ENCODE data around the gene HYAL1.
"Not testable (repeated sequence)": the region's sequence is repeated elsewhere in the genome, so short reads cannot be mapped to it uniquely, and the experiment has no call there.

The HYAL1 gene

GRCh38 chr3:50294089-50294488 lies 9.3 kb downstream of the HYAL1 start:
- DNase-seq (ENCODE audit: low read depth in 3 of 3), result no peak

- DNase-seq (ENCODE audit: low read depth in 3 of 3), result no peak
These were observed 10.1 kb downstream of the HYAL1 start for GRCh38 chr3:50293079-50293801.

- peak; percentile 90 to 94 (median 91) for DNase-seq (ENCODE audit: low read depth in 3 of 3)
These were observed 11.0 kb downstream of the HYAL1 start, which contains the start of gene IFRD2 for GRCh38 chr3:50292159-50293078. IFRD2 (minus strand) TSS chr3:50292429; CDS start chr3:50292274, 155 bp downstream.

GRCh38 chr3:50290161-50290641 lies 13.2 kb downstream of the HYAL1 start:
- no peak for DNase-seq (ENCODE audit: low read depth in 3 of 3)

GRCh38 chr3:50289130-50289529 lies 14.2 kb downstream of the HYAL1 start:
- DNase-seq (ENCODE audit: low read depth in 3 of 3), result no peak

- DNase-seq (ENCODE audit: low read depth in 3 of 3), result no peak
These were observed 14.9 kb downstream of the HYAL1 start for GRCh38 chr3:50288387-50289007.

GRCh38 chr3:50287262-50287661 lies 16.1 kb downstream of the HYAL1 start:
- no peak for DNase-seq (ENCODE audit: low read depth in 3 of 3)

- no peak for DNase-seq (ENCODE audit: low read depth in 3 of 3)
These were observed 16.8 kb downstream of the HYAL1 start for GRCh38 chr3:50286322-50287227.

GRCh38 chr3:50284121-50284520 lies 19.3 kb downstream of the HYAL1 start:
- DNase-seq (ENCODE audit: low read depth in 3 of 3), result not testable (repeated sequence)

- DNase-seq (ENCODE audit: low read depth in 3 of 3), result no peak
These were observed 23.9 kb downstream of the HYAL1 start for GRCh38 chr3:50279255-50280016.

GRCh38 chr3:50278880-50279224 lies 24.5 kb downstream of the HYAL1 start, which contains the start of gene LSMEM2:
LSMEM2 (plus strand) TSS chr3:50279087; CDS start chr3:50279114, 27 bp downstream.
- DNase-seq (ENCODE audit: low read depth in 3 of 3), result no peak

GRCh38 chr3:50278123-50278879 lies 25.1 kb downstream of the HYAL1 start:
- no peak for DNase-seq (ENCODE audit: low read depth in 3 of 3)

GRCh38 chr3:50276762-50277101 lies 26.6 kb downstream of the HYAL1 start:
- no peak for DNase-seq (ENCODE audit: low read depth in 3 of 3)

GRCh38 chr3:50275996-50276761 lies 27.2 kb downstream of the HYAL1 start:
- peak in 1 of 3 donors; percentile 27 for DNase-seq (ENCODE audit: low read depth in 3 of 3)

- DNase-seq (ENCODE audit: low read depth in 3 of 3), result no peak
These were observed 28.0 kb downstream of the HYAL1 start for GRCh38 chr3:50275141-50275995.

- DNase-seq (ENCODE audit: low read depth in 3 of 3), result peak; percentile 65 to 78 (median 77)
These were observed 28.8 kb downstream of the HYAL1 start for GRCh38 chr3:50274371-50275104.

GRCh38 chr3:50273689-50274065 lies 29.7 kb downstream of the HYAL1 start:
- no peak for DNase-seq (ENCODE audit: low read depth in 3 of 3)

Measured in stimulated activated CD4-positive, alpha-beta T cell treated with anti-CD3 and anti-CD28 coated beads, TNF-alpha, amount 100 ng/mL, for 48 hours (primary cell).